PC-9 (cell line): ENCODE data around the gene RREB1. TPM values are rescaled to one million over a fixed set of nuclear protein-coding genes. Genes with fewer than 3 reads are reported as not detected.
A peak's percentile ranks its signal among the peaks of the same experiment; 100 is the strongest.

ENCODE experiments used
- BruUV-seq: library from RNA; stranded (reverse); fragments of 400-500 nt; replicated peaks from 2 replicates; lab custom pipeline; 2021; lab: Mats Ljungman, UMichigan
- CTCF ChIA-PET: fragments of 300-600 bp; sonication (Branson Sonifier 250); formaldehyde crosslinking; loops from one replicate; lab custom pipeline; 2022; ENCODE audit warnings: antibody characterized with exemption; lab: Charles Lee
- POLR2A ChIA-PET: fragments of 300-600 bp; sonication (Branson Sonifier 250); formaldehyde crosslinking; loops from one replicate; lab custom pipeline; 2022; ENCODE audit warnings: antibody characterized with exemption; ENCODE audit not compliant: unreplicated experiment; lab: Charles Lee
- DNase-seq, 2 experiments: peaks; one replicate each; pipeline versions ENCODE4 v3.0.0 to v3.0.0-alpha.2; 2015 to 2022; ENCODE audit warnings: mixed read lengths in 1 of 2
- H2AFZ ChIP-seq: fragments of 200-600 bp; sonication (generic); 2 replicates; pipeline ENCODE4 v1.8.1; 2017; ENCODE audit warnings: antibody characterized with exemption
- H3F3A ChIP-seq: fragments of 200-600 bp; sonication (generic); 2 replicates; pipeline ENCODE4 v1.8.1; 2017; ENCODE audit warnings: antibody characterized with exemption, mild to moderate bottlenecking, low read depth; ENCODE audit not compliant: insufficient read depth
- H3K27ac ChIP-seq: fragments of 200-600 bp; sonication (generic); 2 replicates; pipeline ENCODE4 v1.6.1; 2016; ENCODE audit warnings: mixed run types
- H3K27me3 ChIP-seq: fragments of 200-600 bp; sonication (generic); 2 replicates; pipeline ENCODE4 v1.6.1; 2016; ENCODE audit warnings: low read depth, mixed run types; ENCODE audit not compliant: insufficient read depth
- H3K36me3 ChIP-seq: fragments of 200-600 bp; sonication (generic); 2 replicates; pipeline ENCODE4 v1.6.1; 2016; ENCODE audit warnings: low read depth, mixed run types
- H3K4me1 ChIP-seq: fragments of 200-600 bp; sonication (generic); replicated peaks from 2 replicates; pipeline ENCODE4 v1.6.1; 2016; ENCODE audit warnings: mixed run types; ENCODE audit not compliant: insufficient read depth
- H3K4me2 ChIP-seq: fragments of 200-600 bp; sonication (generic); 2 replicates; pipeline ENCODE4 v1.6.1; 2017; ENCODE audit warnings: mixed run types
- H3K4me3 ChIP-seq: fragments of 200-600 bp; sonication (generic); 2 replicates; pipeline ENCODE4 v1.6.1; 2016; ENCODE audit warnings: mixed run types
- H3K79me2 ChIP-seq: fragments of 200-600 bp; sonication (generic); 2 replicates; pipeline ENCODE4 v1.6.1; 2017; ENCODE audit warnings: low read depth, mixed run types
- H3K9me2 ChIP-seq: fragments of 200-600 bp; sonication (generic); 2 replicates; pipeline ENCODE4 v1.8.1; 2017; ENCODE audit warnings: mild to moderate bottlenecking; ENCODE audit not compliant: insufficient read depth
- H3K9me3 ChIP-seq: fragments of 200-600 bp; sonication (generic); 2 replicates; pipeline ENCODE4 v1.8.1; 2016; ENCODE audit warnings: low read depth; ENCODE audit not compliant: insufficient read depth
- H4K20me1 ChIP-seq: fragments of 200-600 bp; sonication (generic); 2 replicates; pipeline ENCODE4 v1.8.1; 2017; ENCODE audit not compliant: insufficient read depth
- CTCF ChIP-seq: fragments of 200-600 bp; sonication (generic); conservative IDR thresholded peaks from 2 replicates; pipeline ENCODE4 v1.6.1; 2017; ENCODE audit warnings: mixed run types, antibody characterized with exemption, mild to moderate bottlenecking, moderate library complexity
- EZH2 ChIP-seq: fragments of 200-600 bp; sonication (generic); IDR thresholded peaks from 2 replicates; pipeline ENCODE4 v1.8.0; 2017; ENCODE audit warnings: antibody characterized with exemption, low read depth
- intact Hi-C: fragments of 100-400 bp; cut with micrococcal nuclease; formaldehyde crosslinking; loops from one replicate; pipeline ENCODE4 v1.10.0; 2022; ENCODE audit not compliant: unreplicated experiment
- total RNA-seq: library from RNA; stranded (reverse); gene quantifications from 2 replicates; pipeline ENCODE4 v1.2.3, GENCODE V29; 2021

RREB1 gene
- total RNA-seq, 1 experiment from 2014 or later: 38.4 TPM

- Histone ChIP-seq H3F3A (no peaks in the 10 kb centered on the region; the same call in 1 of the 2 replicates), H3K36me3 (no peaks in the 10 kb centered on the region), H3K79me2 (no peaks in the 10 kb centered on the region), H3K27ac (no peak overlapping the region), H4K20me1 (no peaks in the 10 kb centered on the region), H3K9me2 (no peaks in the 10 kb centered on the region), H3K27me3 (no peaks in the 10 kb centered on the region), H3K4me3 (no peak overlapping the region), H3K4me1 (0 out of 2 replicates have a peak, but pooled peaks cover 7% of the 10 kb centered on the region), H3K4me2 (no peak overlapping the region), H2AFZ (no peak overlapping the region), H3K9me3 (no peaks in the 10 kb centered on the region)
- DNase-seq: no peak
- ChIA-PET CTCF (no interaction called here), POLR2A (no interaction called here)
- intact Hi-C loops: no loop called here
- no TSS peak for BruUV-seq
- no peak for TF ChIP-seq CTCF
- TF ChIP-seq EZH2: no peak
These were observed 105.7 kb downstream of the RREB1 start for GRCh38 chr6:7213416-7213815.

DNA sequence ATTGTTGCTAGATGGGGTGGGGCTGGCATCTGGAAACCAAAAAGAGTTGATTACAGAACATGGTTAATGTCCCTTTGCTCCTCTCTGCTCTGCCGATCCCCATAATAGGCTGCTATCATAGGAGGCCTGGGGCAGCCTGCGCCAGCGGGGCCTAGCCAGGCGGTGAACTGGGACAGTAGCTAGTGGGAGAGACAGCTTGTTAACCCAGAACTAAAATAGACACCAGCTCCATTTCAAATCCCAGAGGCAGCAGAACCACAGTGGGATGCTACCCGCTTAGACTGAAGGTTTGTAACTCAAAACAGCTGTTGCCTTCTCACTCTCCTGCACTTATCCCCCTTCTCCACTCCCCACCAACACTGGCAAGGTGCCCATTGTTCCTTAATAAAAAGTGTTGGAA is 106.7 kb downstream of the RREB1 start:
- H3K27me3 ChIP-seq: no peaks in the 10 kb centered on the region
- H3K27ac ChIP-seq: no peak overlapping the region
- H3K9me3 ChIP-seq: no peaks in the 10 kb centered on the region
- no peak for TF ChIP-seq EZH2
- TF ChIP-seq CTCF: no peak
- H3K4me1 ChIP-seq: 0 out of 2 replicates have a peak, but pooled peaks cover 7% of the 10 kb centered on the region
- intact Hi-C loops: no loop called here
- no peak overlapping the region for H3K4me2 ChIP-seq
- no peaks in the 10 kb centered on the region; the same call in 1 of the 2 replicates for H3F3A ChIP-seq
- CTCF ChIA-PET: interaction anchor here (0.6 kb wide), 1 partner anchor 308 kb away, joined by 3 read pairs; no protein-coding TSS in a partner anchor
- H3K4me3 ChIP-seq: no peak overlapping the region
- H3K36me3 ChIP-seq: no peaks in the 10 kb centered on the region
- no peak overlapping the region for H2AFZ ChIP-seq
- H3K9me2 ChIP-seq: no peaks in the 10 kb centered on the region
- H4K20me1 ChIP-seq: no peaks in the 10 kb centered on the region
- no peaks in the 10 kb centered on the region for H3K79me2 ChIP-seq
- DNase-seq: no peak
- POLR2A ChIA-PET: no interaction called here
- no TSS peak for BruUV-seq

- Histone ChIP-seq H3K27ac (no peak overlapping the region), H3K4me3 (no peak overlapping the region), H3K9me3 (no peaks in the 10 kb centered on the region), H2AFZ (no peak overlapping the region), H3K4me1 (0 out of 2 replicates have a peak, but pooled peaks cover 7% of the 10 kb centered on the region), H3K4me2 (no peak overlapping the region), H3K36me3 (0 out of 2 replicates have a peak, but pooled peaks cover 2% of the 10 kb centered on the region), H3F3A (no peaks in the 10 kb centered on the region; the same call in 1 of the 2 replicates), H4K20me1 (no peaks in the 10 kb centered on the region), H3K27me3 (no peaks in the 10 kb centered on the region), H3K9me2 (no peaks in the 10 kb centered on the region), H3K79me2 (no peaks in the 10 kb centered on the region)
- ChIA-PET POLR2A (no interaction called here), CTCF (no interaction called here)
- DNase-seq: peak in 1 of 2 experiments; percentile 28
- TF ChIP-seq EZH2: no peak
- no peak for TF ChIP-seq CTCF
- intact Hi-C loops: loop anchor here (5.0 kb wide), 1 partner anchor 108 kb away; the partner anchor contains the start of gene RREB1
- no TSS peak for BruUV-seq
These were observed 107.4 kb downstream of the RREB1 start for GRCh38 chr6:7215131-7215530.
